ENCODE results near the gene TLNRD1. TPM values are rescaled to one million over a fixed set of nuclear protein-coding genes. Genes with fewer than 3 reads are reported as not detected.
A peak's percentile ranks its signal among the peaks of the same experiment; 100 is the strongest.

TLNRD1 gene
- total RNA-seq, 1 donor from 2014 or later, result 7.4 TPM

GRCh38 chr15:80974914-80975313 lies 25.8 kb upstream of the TLNRD1 start:
- H3K4me3 ChIP-seq (ENCODE audit: low read depth, low read length), result no peak overlapping the region
- TF ChIP-seq CTCF (IDR thresholded peaks at IDR 0.05; ENCODE audit: insufficient read depth, low read length, severe bottlenecking), result no peak
- FAIRE-seq, result no peak

GRCh38 chr15:80976851-80977250 lies 23.9 kb upstream of the TLNRD1 start:
- DNase-seq (ENCODE audit: low read depth) (no peak), FAIRE-seq (no peak)
- peaks cover 4% of the 10 kb centered on the region for H3K36me3 ChIP-seq (ENCODE audit: control insufficient read depth, insufficient read depth, low read length)

More at GRCh38 chr15:80974914-80975313, 25.8 kb upstream of the TLNRD1 start:
- Histone ChIP-seq H3K36me3 (ENCODE audit: control insufficient read depth, insufficient read depth, low read length) (peaks cover 3% of the 10 kb centered on the region), H3K27me3 (ENCODE audit: control insufficient read depth, insufficient read depth, low read length) (no peaks in the 10 kb centered on the region)
- DNase-seq (ENCODE audit: low read depth), result no peak

GRCh38 chr15:80977627-80978036 lies 23.1 kb upstream of the TLNRD1 start:
- FAIRE-seq (no peak), DNase-seq (ENCODE audit: low read depth) (peak; percentile 47)
- Histone ChIP-seq H3K36me3 (ENCODE audit: control insufficient read depth, insufficient read depth, low read length) (peaks cover 4% of the 10 kb centered on the region), H3K4me3 (ENCODE audit: low read depth, low read length) (no peak overlapping the region), H3K27me3 (ENCODE audit: control insufficient read depth, insufficient read depth, low read length) (no peaks in the 10 kb centered on the region)
- TF ChIP-seq CTCF (IDR thresholded peaks at IDR 0.05; ENCODE audit: insufficient read depth, low read length, severe bottlenecking), result peak; percentile 79

More at GRCh38 chr15:80976851-80977250, 23.9 kb upstream of the TLNRD1 start:
- TF ChIP-seq CTCF (IDR thresholded peaks at IDR 0.05; ENCODE audit: insufficient read depth, low read length, severe bottlenecking), result no peak
- no peaks in the 10 kb centered on the region for H3K27me3 ChIP-seq (ENCODE audit: control insufficient read depth, insufficient read depth, low read length)
- H3K4me3 ChIP-seq (ENCODE audit: low read depth, low read length), result no peak overlapping the region

GRCh38 chr15:80978685-80979329 lies 21.9 kb upstream of the TLNRD1 start:
- H3K4me3 ChIP-seq (ENCODE audit: low read depth, low read length), result no peak overlapping the region
- FAIRE-seq (no peak), DNase-seq (ENCODE audit: low read depth) (peak; percentile 45)
- no peak for TF ChIP-seq CTCF (IDR thresholded peaks at IDR 0.05; ENCODE audit: insufficient read depth, low read length, severe bottlenecking)
- peaks cover 4% of the 10 kb centered on the region for H3K36me3 ChIP-seq (ENCODE audit: control insufficient read depth, insufficient read depth, low read length)
- H3K27me3 ChIP-seq (ENCODE audit: control insufficient read depth, insufficient read depth, low read length), result no peaks in the 10 kb centered on the region

GRCh38 chr15:80979538-80980200 lies 21.1 kb upstream of the TLNRD1 start:
- peaks cover 4% of the 10 kb centered on the region for H3K36me3 ChIP-seq (ENCODE audit: control insufficient read depth, insufficient read depth, low read length)
- FAIRE-seq (peak; percentile 84), DNase-seq (ENCODE audit: low read depth) (no peak)
- no peak overlapping the region for H3K4me3 ChIP-seq (ENCODE audit: low read depth, low read length)
- no peaks in the 10 kb centered on the region for H3K27me3 ChIP-seq (ENCODE audit: control insufficient read depth, insufficient read depth, low read length)
- TF ChIP-seq CTCF (IDR thresholded peaks at IDR 0.05; ENCODE audit: insufficient read depth, low read length, severe bottlenecking), result no peak

All from bronchial epithelial cell (primary cell).